WERI-Rb-1 (cell line): ENCODE measurements around the gene SRGAP2B.
"Not testable (repeated sequence)": the region's sequence is repeated elsewhere in the genome, so short reads cannot be mapped to it uniquely, and the experiment has no call there.

ENCODE experiments used
- DNase-seq: peaks from one replicate; pipeline ENCODE4 v3.0.0-alpha.2; 2020
- H3K27ac ChIP-seq: fragments of 250-450 bp; sonication (Bioruptor Pico); 2 replicates; pipeline ENCODE4 v1.5.1; 2020; ENCODE audit warnings: mild to moderate bottlenecking, moderate library complexity
- H3K27me3 ChIP-seq: fragments of 250-450 bp; sonication (Bioruptor Pico); 2 replicates; pipeline ENCODE4 v1.5.1; 2021; ENCODE audit warnings: mild to moderate bottlenecking, low read depth, moderate library complexity; ENCODE audit not compliant: insufficient read depth, severe bottlenecking
- H3K36me3 ChIP-seq: fragments of 250-450 bp; sonication (Bioruptor Pico); 2 replicates; pipeline ENCODE4 v1.5.1; 2020; ENCODE audit warnings: mild to moderate bottlenecking, moderate library complexity
- H3K4me3 ChIP-seq: 2 replicates; pipeline ENCODE4 v1.5.1; 2011; ENCODE audit warnings: low read depth, mild to moderate bottlenecking, control low read depth, low read length
- H3K9me3 ChIP-seq: fragments of 250-450 bp; sonication (Bioruptor Pico); 2 replicates; pipeline ENCODE4 v1.5.1; 2021; ENCODE audit warnings: mild to moderate bottlenecking, moderate library complexity; ENCODE audit not compliant: severe bottlenecking

Gene SRGAP2B

GRCh38 chr1:144977856-144978255 is 117.3 kb downstream of the SRGAP2B start:
- not testable (repeated sequence) for H3K4me3 ChIP-seq, H3K27ac ChIP-seq, H3K9me3 ChIP-seq, H3K36me3 ChIP-seq, DNase-seq, H3K27me3 ChIP-seq

- H3K4me3 ChIP-seq, H3K27me3 ChIP-seq, H3K27ac ChIP-seq, H3K9me3 ChIP-seq, H3K36me3 ChIP-seq, DNase-seq: not testable (repeated sequence)
Observed at GRCh38 chr1:144971936-144972335, 123.2 kb downstream of the SRGAP2B start.

- H3K36me3 ChIP-seq, H3K4me3 ChIP-seq, DNase-seq, H3K27ac ChIP-seq, H3K27me3 ChIP-seq, H3K9me3 ChIP-seq: not testable (repeated sequence)
Observed at GRCh38 chr1:144966488-144966887, 128.6 kb downstream of the SRGAP2B start.

GRCh38 chr1:144964765-144965164 is 130.4 kb downstream of the SRGAP2B start:
- not testable (repeated sequence) for H3K9me3 ChIP-seq, H3K27ac ChIP-seq, H3K27me3 ChIP-seq, H3K36me3 ChIP-seq, DNase-seq, H3K4me3 ChIP-seq

GRCh38 chr1:144964186-144964585 is 130.9 kb downstream of the SRGAP2B start:
- H3K4me3 ChIP-seq, H3K27ac ChIP-seq, H3K9me3 ChIP-seq, H3K27me3 ChIP-seq, H3K36me3 ChIP-seq, DNase-seq: not testable (repeated sequence)

GRCh38 chr1:144963571-144963970 is 131.6 kb downstream of the SRGAP2B start:
- H3K9me3 ChIP-seq, DNase-seq, H3K36me3 ChIP-seq, H3K4me3 ChIP-seq, H3K27ac ChIP-seq, H3K27me3 ChIP-seq: not testable (repeated sequence)

- peak; percentile 18 for DNase-seq
- H3K36me3 ChIP-seq, H3K9me3 ChIP-seq, H3K27me3 ChIP-seq, H3K27ac ChIP-seq, H3K4me3 ChIP-seq: not testable (repeated sequence)
Observed at GRCh38 chr1:144961604-144962583, 133.2 kb downstream of the SRGAP2B start.

- DNase-seq, H3K27ac ChIP-seq, H3K36me3 ChIP-seq, H3K4me3 ChIP-seq, H3K9me3 ChIP-seq, H3K27me3 ChIP-seq: not testable (repeated sequence)
Observed at GRCh38 chr1:144960929-144961488, 134.1 kb downstream of the SRGAP2B start.

- not testable (repeated sequence) for DNase-seq, H3K4me3 ChIP-seq, H3K27ac ChIP-seq, H3K36me3 ChIP-seq, H3K9me3 ChIP-seq, H3K27me3 ChIP-seq
Observed at GRCh38 chr1:144948390-144948789, 146.7 kb downstream of the SRGAP2B start.

GRCh38 chr1:144947495-144947894 is 147.6 kb downstream of the SRGAP2B start:
- H3K27me3 ChIP-seq, H3K36me3 ChIP-seq, H3K27ac ChIP-seq, H3K4me3 ChIP-seq, H3K9me3 ChIP-seq, DNase-seq: not testable (repeated sequence)

- H3K27me3 ChIP-seq, H3K27ac ChIP-seq, DNase-seq, H3K36me3 ChIP-seq, H3K4me3 ChIP-seq, H3K9me3 ChIP-seq: not testable (repeated sequence)
Observed at GRCh38 chr1:144946525-144947480, 148.3 kb downstream of the SRGAP2B start.

- DNase-seq, H3K9me3 ChIP-seq, H3K27ac ChIP-seq, H3K36me3 ChIP-seq, H3K4me3 ChIP-seq, H3K27me3 ChIP-seq: not testable (repeated sequence)
Observed at GRCh38 chr1:144941710-144942109, 153.4 kb downstream of the SRGAP2B start.

GRCh38 chr1:144940054-144940453 is 155.1 kb downstream of the SRGAP2B start:
- not testable (repeated sequence) for H3K36me3 ChIP-seq

GRCh38 chr1:144938627-144939026 is 156.5 kb downstream of the SRGAP2B start:
- not testable (repeated sequence) for H3K9me3 ChIP-seq, H3K4me3 ChIP-seq, H3K36me3 ChIP-seq

More at GRCh38 chr1:144940054-144940453, 155.1 kb downstream of the SRGAP2B start:
- H3K4me3 ChIP-seq, H3K9me3 ChIP-seq, DNase-seq, H3K27ac ChIP-seq, H3K27me3 ChIP-seq: not testable (repeated sequence)

More at GRCh38 chr1:144938627-144939026, 156.5 kb downstream of the SRGAP2B start:
- H3K27ac ChIP-seq, DNase-seq, H3K27me3 ChIP-seq: not testable (repeated sequence)
